Sigmoid colon (tissue), 7 donors: Measurements from ENCODE around the gene KRTAP9-7. TPM values are rescaled to one million over a fixed set of nuclear protein-coding genes. Genes with fewer than 3 reads are reported as not detected.

Experiments used
- DNase-seq: peaks from one replicate; pipeline ENCODE4 v3.0.0-alpha.2; 2019
- H3K27ac ChIP-seq, 4 donors: fragments of 200-600 bp; sonication (generic); one replicate each; pipeline ENCODE4 v1.5.1; 2016 to 2019; ENCODE audit warnings: mild to moderate bottlenecking in 1 of 4
- H3K27me3 ChIP-seq, 3 donors: fragments of 200-600 bp; sonication (generic); one replicate each; pipeline ENCODE4 v1.5.1; 2019; ENCODE audit warnings: mild to moderate bottlenecking in 1 of 3
- H3K36me3 ChIP-seq, 4 donors: fragments of 200-600 bp; sonication (generic); one replicate each; pipeline ENCODE4 v1.5.1; 2016 to 2019
- H3K4me1 ChIP-seq, 4 donors: fragments of 200-600 bp; sonication (generic); one replicate each; pipeline ENCODE4 v1.5.1; 2017 to 2019
- H3K4me3 ChIP-seq, 4 donors: fragments of 200-600 bp; sonication (generic); one replicate each; pipeline ENCODE4 v1.5.1; 2017 to 2019; ENCODE audit warnings: mild to moderate bottlenecking in 2 of 4, moderate library complexity in 1 of 4
- H3K9me3 ChIP-seq, 4 donors: fragments of 200-600 bp in 3 of 4; sonication (generic) in 3 of 4; one replicate each; pipeline versions ENCODE4 v1.5.1 to v1.6.1; 2013 to 2019
- CTCF ChIP-seq, 4 experiments: fragments of 450-650 bp in 3 of 4; fragments of 200-600 bp in 1 of 4; IDR thresholded peaks; one replicate each; pipeline ENCODE4 v1.5.1; 2016 to 2019; ENCODE audit warnings: antibody characterized with exemption in 4 of 4, mild to moderate bottlenecking in 3 of 4, moderate library complexity in 2 of 4
- EP300 ChIP-seq, 4 donors: sonication (generic); formaldehyde crosslinking; IDR thresholded peaks; one replicate each; pipeline ENCODE4 v1.6.1; 2017; ENCODE audit warnings: antibody characterized with exemption in 4 of 4
- POLR2A ChIP-seq, 2 donors: fragments of 450-650 bp; IDR thresholded peaks; one replicate each; pipeline ENCODE4 v1.6.1; 2016; ENCODE audit warnings: antibody characterized with exemption in 2 of 2, mild to moderate bottlenecking in 2 of 2, moderate library complexity in 2 of 2
- POLR2AphosphoS5 ChIP-seq, 4 donors: sonication (generic); formaldehyde crosslinking; IDR thresholded peaks; one replicate each; pipeline ENCODE4 v1.6.1; 2017; ENCODE audit warnings: antibody characterized with exemption in 4 of 4
- WGBS, 2 donors: extraction: QIAGEN DNeasy Blood & Tissue Kit; methylation state at CpG; one replicate each; pipeline ENCODE4 v1.1.7; 2013; 5-methylcytosine and 5-hydroxymethylcytosine counted together
- intact Hi-C: fragments of 100-400 bp; cut with DNase I; formaldehyde crosslinking; loops from one replicate; pipeline ENCODE4 v1.15.1; 2023
- polyA plus RNA-seq, 3 donors: library from polyadenylated mRNA; stranded (reverse); fragments of 200-250 nt; gene quantifications; one replicate each; pipeline ENCODE4 v1.2.3, GENCODE V29; 2013
- total RNA-seq, 4 donors: library from RNA; depleted of rRNA; stranded (reverse); fragments of >200 nt; gene quantifications; one replicate each; pipeline ENCODE4 v1.1.0, GENCODE V29; 2016
- donor health status: healthy with polysubstance abuse.
- donor health status: Bipolar disorder and iron deficiency.
- donor health status: healthy.

The KRTAP9-7 gene
- total and polyA plus RNA-seq, 7 donors, result not detected

- WGBS, 2 donors, result 34 to 52% methylated on average over 10 of the region's 10 CpGs
- no peak overlapping the region for H3K27ac ChIP-seq
- TF ChIP-seq POLR2A (IDR thresholded peaks at IDR 0.05) (no peak), CTCF (IDR thresholded peaks at IDR 0.05) (no peak), POLR2AphosphoS5 (IDR thresholded peaks at IDR 0.05) (no peak), EP300 (IDR thresholded peaks at IDR 0.05) (no peak)
Measured at GRCh38 chr17:41308251-41308917, 32.9 kb downstream of the KRTAP9-7 start.

GRCh38 chr17:41308918-41309359, 33.4 kb downstream of the KRTAP9-7 start, which contains the start of gene KRTAP16-1:
KRTAP16-1 (minus strand) TSS chr17:41309309; CDS start chr17:41309253, 56 bp downstream.
- Histone ChIP-seq H3K27me3 (no peaks in the 10 kb centered on the region), H3K4me1 (no peaks in the 10 kb centered on the region), H3K9me3 (no peaks in the 10 kb centered on the region), H3K4me3 (no peak within 1 kb of the TSS), H3K36me3 (no peaks in the 10 kb centered on the region), H3K27ac (no peak within 1 kb of the TSS)
- no peak for DNase-seq
- WGBS, 2 donors, result 43 to 74% methylated on average over 7 of the region's 7 CpGs
- intact Hi-C loops, result no loop called here
- TF ChIP-seq POLR2AphosphoS5 (IDR thresholded peaks at IDR 0.05) (no peak), POLR2A (IDR thresholded peaks at IDR 0.05) (no peak), EP300 (IDR thresholded peaks at IDR 0.05) (no peak), CTCF (IDR thresholded peaks at IDR 0.05) (no peak)

More at GRCh38 chr17:41308251-41308917, 32.9 kb downstream of the KRTAP9-7 start:
- no peak overlapping the region for H3K4me3 ChIP-seq
- intact Hi-C loops, result no loop called here
- no peaks in the 10 kb centered on the region for H3K36me3 ChIP-seq
- no peaks in the 10 kb centered on the region for H3K9me3 ChIP-seq
- H3K4me1 ChIP-seq, result no peaks in the 10 kb centered on the region
- no peak for DNase-seq
- H3K27me3 ChIP-seq, result no peaks in the 10 kb centered on the region

- no peak for DNase-seq
- TF ChIP-seq EP300 (IDR thresholded peaks at IDR 0.05) (no peak), POLR2A (IDR thresholded peaks at IDR 0.05) (no peak), POLR2AphosphoS5 (IDR thresholded peaks at IDR 0.05) (no peak), CTCF (IDR thresholded peaks at IDR 0.05) (no peak)
- H3K27ac ChIP-seq, result no peak overlapping the region
- no peak overlapping the region for H3K4me3 ChIP-seq
- H3K4me1 ChIP-seq, result no peaks in the 10 kb centered on the region
- peaks cover 0 to 5% (median 0%) of the 10 kb centered on the region in 3 donors for H3K27me3 ChIP-seq
- WGBS, 2 donors, result 85 to 86% methylated on average over 1 of the region's 1 CpG
- H3K36me3 ChIP-seq, result no peaks in the 10 kb centered on the region
- no peaks in the 10 kb centered on the region for H3K9me3 ChIP-seq
- intact Hi-C loops, result no loop called here
Measured at GRCh38 chr17:41311111-41311510, 35.6 kb downstream of the KRTAP9-7 start.

- Histone ChIP-seq H3K4me1 (no peaks in the 10 kb centered on the region), H3K27me3 (peaks cover 0 to 5% (median 0%) of the 10 kb centered on the region in 3 donors), H3K4me3 (no peak within 1 kb of the TSS), H3K36me3 (no peaks in the 10 kb centered on the region), H3K27ac (no peak within 1 kb of the TSS), H3K9me3 (no peaks in the 10 kb centered on the region)
- TF ChIP-seq EP300 (IDR thresholded peaks at IDR 0.05) (no peak), POLR2A (IDR thresholded peaks at IDR 0.05) (no peak), POLR2AphosphoS5 (IDR thresholded peaks at IDR 0.05) (no peak), CTCF (IDR thresholded peaks at IDR 0.05) (no peak)
- intact Hi-C loops, result no loop called here
- WGBS, 2 donors, result 84 to 86% methylated on average over 24 of the region's 24 CpGs
- DNase-seq, result no peak
Measured at GRCh38 chr17:41315204-41315794, 39.8 kb downstream of the KRTAP9-7 start, which contains the start of gene KRTAP17-1. KRTAP17-1 (minus strand) TSS chr17:41315710; CDS start chr17:41315650, 60 bp downstream.
